Ovary (tissue), 9 donors: Measurements from ENCODE around the gene ZBTB18. TPM values are rescaled to one million over a fixed set of nuclear protein-coding genes. Genes with fewer than 3 reads are reported as not detected.

Experiments used
- DNase-seq, 5 donors: peaks; one replicate each; pipeline ENCODE4 v3.0.0-alpha.2; 2019 to 2020
- H3K27ac ChIP-seq, 2 donors: fragments of 200-600 bp; one replicate each; pipeline versions ENCODE4 v1.5.1 to v1.8.0; 2019 to 2022
- H3K27me3 ChIP-seq: fragments of 200-600 bp; one replicate; pipeline ENCODE4 v1.8.0; 2022
- H3K36me3 ChIP-seq: fragments of 200-600 bp; sonication (generic); one replicate; pipeline ENCODE4 v1.5.1; 2019
- H3K4me1 ChIP-seq: one replicate; pipeline ENCODE4 v1.8.1; 2013; ENCODE audit warnings: mild to moderate bottlenecking, moderate library complexity; ENCODE audit not compliant: insufficient read depth
- H3K4me3 ChIP-seq: fragments of 200-600 bp; sonication (generic); one replicate; pipeline ENCODE4 v1.5.1; 2017
- H3K9me3 ChIP-seq, 2 donors: fragments of 200-600 bp in 1 of 2; sonication (generic) in 1 of 2; one replicate each; pipeline versions ENCODE4 v1.5.1 to v1.8.1; 2013 to 2019; ENCODE audit warnings: mild to moderate bottlenecking in 1 of 2, moderate library complexity in 1 of 2
- CTCF ChIP-seq, 3 donors: fragments of 450-650 bp in 2 of 3; fragments of 200-600 bp in 1 of 3; IDR thresholded peaks; one replicate each; pipeline versions ENCODE4 v1.5.1 to v1.8.0; 2016 to 2022; ENCODE audit warnings: antibody characterized with exemption in 3 of 3, mild to moderate bottlenecking in 1 of 3
- EP300 ChIP-seq: sonication (generic); formaldehyde crosslinking; IDR thresholded peaks from one replicate; pipeline ENCODE4 v1.6.1; 2017; ENCODE audit warnings: antibody characterized with exemption
- POLR2A ChIP-seq: fragments of 450-650 bp; IDR thresholded peaks from one replicate; pipeline ENCODE4 v1.6.1; 2017; ENCODE audit warnings: antibody characterized with exemption, mild to moderate bottlenecking, moderate library complexity
- WGBS, 3 donors: extraction: QIAGEN DNeasy Blood & Tissue Kit in 1 of 3; methylation state at CpG; one replicate each; pipeline versions ENCODE4 v1.1.5 to v1.1.7; 2013 to 2017; 5-methylcytosine and 5-hydroxymethylcytosine counted together
- intact Hi-C, 4 donors: fragments of 100-400 bp; cut with DNase I; formaldehyde crosslinking; loops; one replicate each; pipeline versions ENCODE4 v1.11.0 to v1.15.1; 2022 to 2023
- polyA plus RNA-seq, 2 donors: library from polyadenylated mRNA; stranded (reverse); fragments of 200-250 nt in 1 of 2; fragments of 350-450 nt in 1 of 2; fragmentation: Illumina TruSeq in 1 of 2; extraction: RNeasy Lipid Tissue Mini Kit (QIAGEN cat#74804) in 1 of 2; gene quantifications; one replicate each; pipeline ENCODE4 v1.2.3, GENCODE V29; 2013 to 2014
- small RNA-seq: library from RNA; depleted of rRNA; stranded (forward); fragments of <200 nt; gene quantifications from one replicate; pipeline ENCODE3, GENCODE V24; 2016
- total RNA-seq, 7 donors: library from RNA; depleted of rRNA in 2 of 7; stranded (reverse); fragments of >200 nt in 2 of 7; fragmentation: NEBNext Ultra II Directional in 3 of 7; extraction: Animal tissue kit (Norgen Biotek cat#: 25700) in 3 of 7; gene quantifications; one replicate each; pipeline versions ENCODE4 v1.1.0 to v1.2.4, GENCODE V29; 2016 to 2023
- donor health status: DM: no; HTN: no; CAD: no; lungs with moderate emphysema.
- donor health status: DM: no; HTN: no; CAD: no.
- donor health status: Bipolar disorder and iron deficiency.
- donor health status: DM: yes; HTN: yes; CAD: no.
- donor health status: DM: no; HTN: no; CAD: no.
- donor health status: DM: yes; HTN: yes; CAD: no.

The ZBTB18 gene
- total and polyA plus RNA-seq, 9 donors = 6.7 to 14.0 (median 10.1) TPM

GRCh38 chr1:244106176-244106575 lies 55.1 kb downstream of the ZBTB18 start:
- H3K36me3 ChIP-seq = no peaks in the 10 kb centered on the region
- intact Hi-C loops = no loop called here
- H3K4me1 ChIP-seq = no peaks in the 10 kb centered on the region
- no peaks in the 10 kb centered on the region for H3K27me3 ChIP-seq
- no peaks in the 10 kb centered on the region for H3K9me3 ChIP-seq
- WGBS, 3 donors = 81 to 87% (median 86%) methylated on average over 3 of the region's 3 CpGs
- H3K27ac ChIP-seq = no peak overlapping the region
- no peak overlapping the region for H3K4me3 ChIP-seq
- TF ChIP-seq EP300 (no peak), POLR2A (no peak), CTCF (IDR thresholded peaks at IDR 0.05) (no peak)
- DNase-seq = no peak

Small RNA genes lying within 50 kb of the gene (small RNA-seq; reads per million reads assigned to genes)
- gene RN7SL148P = not detected

Other genes with a start within 250 kb of the ZBTB18 start
- 100 to 1,000 TPM in 5 of 7 donors, 10 to 100 TPM in 2; 45.8 to 202 (median 135) TPM for gene AKT3, start 201.0 kb upstream of the ZBTB18 start, total RNA-seq
- gene AKT3, start 201.0 kb upstream of the ZBTB18 start, polyA plus RNA-seq = 10 to 100 TPM; 27.2 to 60.5 TPM